ENCODE results near the gene RPP40. TPM values are rescaled to one million over a fixed set of nuclear protein-coding genes. Genes with fewer than 3 reads are reported as not detected.
A peak's percentile ranks its signal among the peaks of the same experiment; 100 is the strongest.

The RPP40 gene
- total and polyA plus RNA-seq, 2 of the 8 experiments (the other 6 are each of a cell fraction or from before 2014, with no cell fraction given) = 7.0 to 15.7 TPM

- DNase-seq (ENCODE audit: low read depth in 1 of 2, low spot score in 2 of 2) = no peak
- no peak overlapping the region for H2BK120ac ChIP-seq (replicated peaks; ENCODE audit: low read depth, low read length)
- H3K9me3 ChIP-seq (ENCODE audit: insufficient read depth in 2 of 2, low read depth in 1 of 2, low read length in 1 of 2) = no peaks in the 10 kb centered on the region; a peak in 1 of 4 replicates
- no peak overlapping the region for H4K8ac ChIP-seq (ENCODE audit: extremely low read depth, insufficient read depth, low read length)
- H2AFZ ChIP-seq (ENCODE audit: low read length) = no peak overlapping the region
- no peaks in the 10 kb centered on the region for H3K36me3 ChIP-seq (ENCODE audit: control insufficient read depth in 2 of 4, insufficient read depth in 4 of 4, low read length in 3 of 4)
- 82% methylated on average over 7 of the region's 7 CpGs; no CpG with 5 or more reads in 1 of the 2 experiments for WGBS, 2 experiments (ENCODE audit: extremely low coverage in 1 of 2, insufficient coverage in 1 of 2, insufficient read length in 1 of 2, insufficient replicate concordance in 2 of 2, low coverage in 1 of 2, low lambda C conversion rate in 2 of 2, missing lambda C conversion rate in 1 of 2)
- H3K23me2 ChIP-seq (ENCODE audit: low read depth, low read length) = no peaks in the 10 kb centered on the region
- H3K23ac ChIP-seq (ENCODE audit: insufficient read length) = no peak overlapping the region
- no peaks in the 10 kb centered on the region for H3K79me1 ChIP-seq (ENCODE audit: low read depth, low read length)
- no peak overlapping the region for H3K14ac ChIP-seq (ENCODE audit: insufficient read length)
- H4K5ac ChIP-seq (ENCODE audit: insufficient read length, low read depth, low read length) = no peak overlapping the region
- H4K91ac ChIP-seq (replicated peaks; ENCODE audit: insufficient read length, low read length) = no peak overlapping the region
- H3K4me3 ChIP-seq (ENCODE audit: extremely low read depth in 1 of 4, insufficient read depth in 2 of 4, low read depth in 3 of 4, low read length in 4 of 4) = no peak overlapping the region
- H3K18ac ChIP-seq (ENCODE audit: extremely low read depth, low read length) = no peak overlapping the region
- no peaks in the 10 kb centered on the region for H3K27me3 ChIP-seq (replicated peaks in 1 of 4; ENCODE audit: control insufficient read depth in 3 of 4, extremely low read depth in 1 of 4, insufficient read depth in 3 of 4, low read length in 3 of 4)
- no peak overlapping the region for H2BK5ac ChIP-seq (ENCODE audit: low read depth, low read length)
- peaks cover 4 to 8% (median 6%) of the 10 kb centered on the region in 4 experiments for H3K4me1 ChIP-seq (replicated peaks in 1 of 4; ENCODE audit: control insufficient read depth in 3 of 4, insufficient read depth in 4 of 4, low read length in 3 of 4)
- H2AK5ac ChIP-seq (ENCODE audit: low read depth, low read length) = no peak overlapping the region
- no peak overlapping the region for H3K27ac ChIP-seq (ENCODE audit: low read depth, low read length)
- no peak overlapping the region for H3K4ac ChIP-seq (replicated peaks; ENCODE audit: insufficient read length, low read depth, low read length)
- ChIA-PET POLR2A (ENCODE audit: partially characterized antibody) (no interaction called here), CTCF (ENCODE audit: partially characterized antibody) (interaction anchor here (0.6 kb wide), 1 partner anchor 78 kb away, joined by 3 read pairs; no protein-coding TSS in a partner anchor)
- no peak overlapping the region for H3K4me2 ChIP-seq (ENCODE audit: insufficient read depth in 1 of 2, low read depth in 2 of 2, low read length in 2 of 2)
- TF ChIP-seq TEAD4 (IDR thresholded peaks at IDR 0.05; ENCODE audit: low read depth, low read length) (no peak), TBP (IDR thresholded peaks at IDR 0.05; ENCODE audit: low read depth, low read length) (peak; percentile 51; the same call in 1 of the 2 replicates)
- no peak overlapping the region for H2BK12ac ChIP-seq (ENCODE audit: low read depth, low read length)
- no peak overlapping the region for H2BK20ac ChIP-seq (ENCODE audit: low read length)
- 0 out of 2 replicates have a peak overlapping the region, but pooled peaks have one; percentile 98 for H2BK15ac ChIP-seq (ENCODE audit: low read length)
- no peaks in the 10 kb centered on the region for H4K20me1 ChIP-seq (replicated peaks in 1 of 2; ENCODE audit: control insufficient read depth in 1 of 2, insufficient read depth in 2 of 2, low read length in 2 of 2)
- H3K56ac ChIP-seq (replicated peaks; ENCODE audit: insufficient read length, low read depth, low read length) = no peak overlapping the region
- FAIRE-seq = no peak
- H3K9ac ChIP-seq (replicated peaks in 1 of 4; ENCODE audit: extremely low read depth in 1 of 4, low read depth in 3 of 4, low read length in 3 of 4) = no peak overlapping the region
- no peaks in the 10 kb centered on the region for H3K79me2 ChIP-seq (ENCODE audit: control insufficient read depth in 1 of 2, insufficient read depth in 2 of 2, low read length in 2 of 2)
Measured at GRCh38 chr6:4971851-4972250, 32.0 kb downstream of the RPP40 start.
